GDM1 (cell line): ENCODE measurements around the gene TARS1.

ENCODE experiments used
- DNase-seq: peaks from one replicate; lab custom pipeline; 2025; lab: John Stamatoyannopoulos, UW

The TARS1 gene

GRCh38 chr5:33439905-33440481 lies 772 bp upstream of the TARS1 start:
- DNase-seq, result no peak

DNA sequence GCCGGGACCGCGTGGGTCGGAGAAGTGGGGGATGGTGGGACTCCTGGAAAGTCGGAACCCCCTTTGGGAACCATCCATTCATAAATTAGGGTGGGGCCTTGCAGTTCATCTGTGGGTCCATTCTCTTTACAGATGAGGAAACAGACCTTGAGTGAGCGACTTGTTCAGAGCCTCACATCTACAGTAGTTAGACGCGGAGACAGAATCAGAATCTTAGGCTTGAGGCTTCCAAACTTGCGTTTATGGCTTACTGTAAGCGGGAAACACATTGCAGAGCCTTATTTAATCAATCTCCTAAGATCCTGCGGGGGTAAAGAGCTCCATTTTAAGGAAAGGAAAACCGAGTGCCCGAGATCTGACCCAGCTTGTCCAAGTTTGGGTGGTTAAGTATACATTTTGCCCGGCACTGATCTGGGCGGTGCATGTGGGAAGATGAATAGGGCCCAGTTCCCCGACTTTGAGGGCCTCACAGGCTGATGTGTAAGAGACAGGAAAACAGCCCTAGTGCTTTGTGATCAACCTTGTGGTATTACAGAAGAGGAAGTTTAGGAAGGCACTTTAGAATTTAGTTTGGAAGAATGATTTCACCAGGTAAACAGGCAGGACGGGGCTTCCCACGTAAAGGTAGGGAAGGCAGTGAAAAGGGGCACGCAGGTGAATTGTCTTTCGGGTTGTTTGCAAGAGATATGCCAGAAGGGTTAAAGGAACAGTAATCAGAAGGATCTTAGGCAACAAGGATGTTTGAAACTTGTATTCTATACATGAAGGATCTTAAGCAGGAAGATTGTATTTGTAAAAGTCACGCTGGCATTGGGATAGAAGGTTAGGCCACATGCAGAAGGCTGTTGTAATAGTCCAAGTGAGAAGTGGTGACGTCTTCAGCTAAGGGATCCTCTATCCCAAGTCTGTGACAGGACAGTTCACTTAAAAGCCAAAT lies 744 bp downstream of the TARS1 start:
- DNase-seq, result peak; percentile 11

DNA sequence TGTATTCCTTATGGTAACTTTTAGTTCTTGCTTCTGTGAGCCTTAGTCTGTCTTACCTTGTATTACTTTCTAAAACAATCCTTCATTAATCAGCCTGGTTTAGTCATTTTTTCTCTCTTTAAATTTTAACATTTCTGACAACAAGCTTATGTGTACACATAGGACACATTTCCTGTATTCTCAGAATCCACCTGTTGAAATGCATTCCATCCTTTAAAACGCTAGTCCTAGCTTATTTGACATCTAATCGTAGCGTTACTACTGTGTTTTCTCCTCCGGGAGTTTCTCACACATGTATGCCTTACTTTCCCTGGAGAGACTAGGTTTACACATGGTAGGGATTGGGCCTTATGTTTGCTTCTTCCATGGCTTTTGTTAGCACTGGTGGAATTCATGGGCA lies 3.8 kb downstream of the TARS1 start:
- DNase-seq, result no peak

DNA sequence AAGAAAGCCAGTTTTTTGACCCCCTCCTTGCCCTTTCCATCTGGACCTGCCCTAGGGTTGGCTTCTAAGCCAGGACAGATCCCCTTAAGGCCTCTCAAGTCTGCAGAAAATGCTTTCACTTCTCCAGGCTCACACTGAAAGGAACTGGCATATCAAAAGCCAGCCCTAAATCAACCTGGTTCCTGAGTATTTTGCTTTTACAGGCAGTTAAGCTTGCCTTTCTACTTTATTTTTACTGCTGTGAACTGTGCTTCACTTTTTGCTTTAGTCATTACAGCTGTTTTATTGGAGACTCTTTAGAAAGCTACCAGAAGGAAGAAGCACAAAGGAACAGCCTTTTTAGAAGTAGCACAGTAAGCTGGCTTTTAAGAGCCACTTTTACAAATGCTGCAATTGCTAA lies 5.0 kb downstream of the TARS1 start:
- no peak for DNase-seq

- no peak for DNase-seq
Measured at GRCh38 chr5:33448118-33448517, 7.4 kb downstream of the TARS1 start.

DNA sequence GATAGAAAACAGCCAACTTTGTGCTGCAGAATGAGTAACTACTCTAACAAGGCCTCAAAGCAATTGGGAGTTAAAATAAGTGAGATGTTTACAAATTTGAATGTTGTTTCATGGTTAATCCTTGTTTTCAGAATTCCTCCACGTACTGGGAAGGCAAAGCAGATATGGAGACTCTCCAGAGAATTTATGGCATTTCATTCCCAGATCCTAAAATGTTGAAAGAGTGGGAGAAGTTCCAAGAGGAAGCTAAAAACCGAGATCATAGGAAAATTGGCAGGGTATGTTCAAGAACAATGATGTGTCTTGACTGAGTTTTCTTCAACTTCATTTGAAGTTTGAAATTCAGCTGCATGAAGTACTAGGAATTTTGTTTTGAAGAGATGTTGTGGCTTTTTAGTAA lies 16.4 kb downstream of the TARS1 start:
- DNase-seq, result no peak

GRCh38 chr5:33457817-33458216 lies 17.1 kb downstream of the TARS1 start:
- no peak for DNase-seq

- DNase-seq, result no peak
Measured at GRCh38 chr5:33460210-33460609, 19.4 kb downstream of the TARS1 start.

DNA sequence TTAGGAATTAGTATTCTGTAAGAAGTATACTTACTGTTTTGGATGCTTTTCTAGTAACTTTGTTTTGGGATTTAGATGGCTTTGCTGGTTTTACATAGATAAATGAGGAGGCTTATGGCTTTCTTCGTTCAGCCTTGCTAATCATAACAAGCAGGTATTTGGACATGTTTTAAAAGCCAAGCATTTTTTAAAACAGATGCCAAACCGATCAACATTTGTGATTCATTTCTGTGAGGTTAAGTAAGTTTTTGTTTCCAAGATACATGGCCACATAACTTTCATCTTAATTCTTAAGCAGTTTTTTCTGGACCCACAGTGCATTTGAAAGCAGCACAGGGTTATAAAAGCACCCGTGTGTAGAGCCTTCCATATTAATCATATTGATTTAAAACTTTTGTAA lies 21.7 kb downstream of the TARS1 start:
- DNase-seq, result no peak

DNA sequence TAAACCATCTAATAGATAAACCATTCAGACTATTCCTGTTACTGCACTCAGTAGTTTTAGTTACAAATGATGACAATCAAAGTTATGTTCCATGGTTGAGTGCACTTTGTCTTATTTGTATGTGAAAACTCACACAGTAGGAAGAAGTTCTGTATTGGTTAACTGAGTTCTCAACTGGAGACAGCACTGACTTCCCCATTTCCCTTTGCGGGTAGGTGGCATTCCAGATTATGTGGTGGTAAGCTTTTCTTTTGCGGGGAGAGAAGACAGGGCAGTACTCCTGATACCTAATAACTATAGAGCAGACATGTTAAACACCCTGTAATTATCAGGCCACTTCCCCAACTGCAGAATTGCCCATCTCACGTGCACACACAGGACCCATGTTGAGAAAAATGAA lies 24.4 kb downstream of the TARS1 start:
- DNase-seq, result no peak

DNA sequence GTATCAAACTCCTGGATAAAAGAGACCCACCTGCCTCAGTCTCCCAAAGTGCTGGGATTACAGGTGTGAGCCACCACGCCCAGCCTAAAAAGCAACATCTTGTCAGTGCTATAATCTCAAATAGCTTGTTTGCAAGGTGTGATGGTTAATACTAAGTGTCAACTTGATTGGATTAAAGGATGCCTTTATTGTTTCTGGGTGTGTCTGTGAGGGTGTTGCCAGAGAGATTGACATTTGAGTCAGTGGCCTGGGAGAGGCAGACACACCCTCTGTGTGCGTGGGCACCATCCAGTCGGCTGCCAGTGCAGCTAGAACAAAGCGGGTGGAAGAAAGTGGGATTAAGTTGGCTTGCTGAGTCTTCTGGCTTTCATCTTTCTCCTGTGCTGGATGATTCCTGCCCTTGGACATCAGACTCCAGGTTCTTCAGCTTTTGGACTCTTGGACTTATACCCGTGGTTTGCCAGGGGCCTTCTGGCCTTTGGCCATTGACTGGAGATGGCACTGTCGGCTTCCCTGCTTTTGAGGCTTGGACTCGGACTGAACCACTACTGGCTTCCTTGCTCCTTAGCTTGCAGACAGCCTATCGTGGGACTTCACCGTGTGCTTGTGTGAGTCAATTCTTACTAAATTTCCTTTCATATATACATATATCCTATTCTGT lies 28.1 kb downstream of the TARS1 start:
- DNase-seq, result no peak

- DNase-seq, result no peak
Measured at GRCh38 chr5:33470544-33470943, 29.8 kb downstream of the TARS1 start.

GRCh38 chr5:33472805-33473409 lies 32.1 kb downstream of the TARS1 start:
- DNase-seq, result no peak

- no peak for DNase-seq
Measured at GRCh38 chr5:33474004-33474403, 33.2 kb downstream of the TARS1 start.

- no peak for DNase-seq
Measured at GRCh38 chr5:33474931-33475499, 34.2 kb downstream of the TARS1 start.

GRCh38 chr5:33475706-33476105 lies 34.9 kb downstream of the TARS1 start:
- no peak for DNase-seq

DNA sequence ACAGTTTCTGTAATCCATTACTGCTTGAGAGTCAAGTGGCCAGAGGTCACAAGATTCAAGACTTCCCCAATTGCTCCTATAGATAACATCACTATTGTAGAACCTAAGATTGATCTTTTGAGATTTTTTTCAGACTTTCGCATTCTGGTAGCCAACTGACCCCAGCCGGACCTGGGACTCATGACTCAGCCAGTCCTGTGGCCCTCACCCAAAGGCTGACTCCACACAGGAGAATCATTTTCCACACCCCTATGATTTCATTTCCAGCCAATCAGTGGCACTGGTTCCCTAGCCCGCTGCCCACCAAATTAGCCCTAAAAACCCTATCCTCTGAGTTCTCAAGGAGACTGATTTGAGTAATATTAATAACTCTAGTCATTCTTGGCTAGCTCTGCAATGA lies 36.2 kb downstream of the TARS1 start:
- no peak for DNase-seq

- no peak for DNase-seq
Measured at GRCh38 chr5:33477816-33478215, 37.1 kb downstream of the TARS1 start.

GRCh38 chr5:33479311-33479710 lies 38.5 kb downstream of the TARS1 start:
- no peak for DNase-seq

GRCh38 chr5:33480876-33481275 lies 40.1 kb downstream of the TARS1 start:
- no peak for DNase-seq

- no peak for DNase-seq
Measured at GRCh38 chr5:33482335-33482734, 41.6 kb downstream of the TARS1 start.

- DNase-seq, result no peak
Measured at GRCh38 chr5:33487236-33487635, 46.5 kb downstream of the TARS1 start.
